OCI-LY7 (cell line): ENCODE measurements around the gene CFAP161.

Experiments used
- EZH2phosphoT487 ChIP-seq: fragments of 200-600 bp; sonication (generic); IDR thresholded peaks from 2 replicates; pipeline ENCODE4 v1.6.1; 2018; ENCODE audit warnings: low read depth, borderline replicate concordance, mild to moderate bottlenecking, mixed run types, antibody characterized with exemption, low read length, moderate library complexity, mixed read lengths
- TF ChIP-seq, protein P1 (sequence below): fragments of 200-600 bp; sonication (generic); conservative IDR thresholded peaks from 2 replicates; pipeline ENCODE4 v1.5.1; 2014; ENCODE audit warnings: mild to moderate bottlenecking, antibody characterized with exemption, low read length, moderate library complexity, mixed read lengths

DNA sequence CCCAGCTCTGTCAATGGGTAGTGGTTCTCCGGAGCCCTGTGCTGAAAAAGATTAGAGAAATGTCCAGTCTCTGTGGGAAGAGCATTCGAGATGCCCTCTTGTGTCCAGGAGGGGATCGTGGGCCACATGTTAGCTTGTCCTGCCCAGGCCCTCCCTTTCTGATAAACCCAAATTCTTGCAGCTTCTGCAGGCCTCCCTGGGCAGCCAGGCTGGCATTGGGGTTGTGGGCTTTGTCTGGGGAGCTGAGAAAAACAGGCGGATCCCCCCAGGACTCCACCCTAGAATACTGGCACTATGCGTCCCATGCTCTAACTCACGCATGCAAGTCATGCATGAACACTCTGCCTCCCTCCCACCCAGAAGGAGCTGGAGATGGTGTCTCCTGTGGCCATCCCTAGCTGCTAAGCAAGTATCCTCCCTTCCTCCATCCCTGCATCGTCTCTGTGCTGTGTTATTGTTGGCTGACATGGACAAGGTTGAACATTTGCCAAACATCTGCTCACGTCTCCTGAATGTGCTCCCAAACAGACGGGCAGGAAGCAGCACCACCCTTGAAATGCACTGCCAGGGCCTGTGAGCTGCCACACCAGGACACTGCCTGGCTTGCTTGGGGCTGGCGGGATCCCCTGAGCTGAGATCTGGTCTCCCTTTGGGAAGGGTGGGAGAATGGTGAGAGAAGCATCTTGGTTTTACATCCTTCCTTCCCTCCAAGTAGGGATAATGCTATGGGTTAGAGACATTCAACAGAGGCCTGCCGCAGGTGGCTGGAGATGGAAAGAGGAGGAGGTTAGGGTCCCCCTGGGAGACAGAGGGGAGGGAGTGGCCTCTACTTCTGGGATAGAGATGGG, 26.5 kb downstream of the CFAP161 start:
- TF ChIP-seq, protein P1, sequence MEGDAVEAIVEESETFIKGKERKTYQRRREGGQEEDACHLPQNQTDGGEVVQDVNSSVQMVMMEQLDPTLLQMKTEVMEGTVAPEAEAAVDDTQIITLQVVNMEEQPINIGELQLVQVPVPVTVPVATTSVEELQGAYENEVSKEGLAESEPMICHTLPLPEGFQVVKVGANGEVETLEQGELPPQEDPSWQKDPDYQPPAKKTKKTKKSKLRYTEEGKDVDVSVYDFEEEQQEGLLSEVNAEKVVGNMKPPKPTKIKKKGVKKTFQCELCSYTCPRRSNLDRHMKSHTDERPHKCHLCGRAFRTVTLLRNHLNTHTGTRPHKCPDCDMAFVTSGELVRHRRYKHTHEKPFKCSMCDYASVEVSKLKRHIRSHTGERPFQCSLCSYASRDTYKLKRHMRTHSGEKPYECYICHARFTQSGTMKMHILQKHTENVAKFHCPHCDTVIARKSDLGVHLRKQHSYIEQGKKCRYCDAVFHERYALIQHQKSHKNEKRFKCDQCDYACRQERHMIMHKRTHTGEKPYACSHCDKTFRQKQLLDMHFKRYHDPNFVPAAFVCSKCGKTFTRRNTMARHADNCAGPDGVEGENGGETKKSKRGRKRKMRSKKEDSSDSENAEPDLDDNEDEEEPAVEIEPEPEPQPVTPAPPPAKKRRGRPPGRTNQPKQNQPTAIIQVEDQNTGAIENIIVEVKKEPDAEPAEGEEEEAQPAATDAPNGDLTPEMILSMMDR: no peak
- TF ChIP-seq EZH2phosphoT487: no peak
